SU-DHL-6 (cell line): ENCODE measurements around the gene PGRMC1.

ENCODE experiments used
- EZH2phosphoT487 ChIP-seq: fragments of 200-600 bp; sonication (generic), shearing (Covaris generic); conservative IDR thresholded peaks from 2 replicates; pipeline ENCODE4 v1.6.1; 2018; ENCODE audit warnings: mild to moderate bottlenecking, antibody characterized with exemption, low read length, moderate library complexity, mixed read lengths
- TF ChIP-seq, protein P1 (sequence below): fragments of 200-600 bp; sonication (generic); IDR thresholded peaks from one replicate; pipeline ENCODE4 v1.5.1; 2017; ENCODE audit warnings: antibody characterized with exemption, mild to moderate bottlenecking, low read length, moderate library complexity; ENCODE audit not compliant: insufficient read depth, poor library complexity, severe bottlenecking

DNA sequence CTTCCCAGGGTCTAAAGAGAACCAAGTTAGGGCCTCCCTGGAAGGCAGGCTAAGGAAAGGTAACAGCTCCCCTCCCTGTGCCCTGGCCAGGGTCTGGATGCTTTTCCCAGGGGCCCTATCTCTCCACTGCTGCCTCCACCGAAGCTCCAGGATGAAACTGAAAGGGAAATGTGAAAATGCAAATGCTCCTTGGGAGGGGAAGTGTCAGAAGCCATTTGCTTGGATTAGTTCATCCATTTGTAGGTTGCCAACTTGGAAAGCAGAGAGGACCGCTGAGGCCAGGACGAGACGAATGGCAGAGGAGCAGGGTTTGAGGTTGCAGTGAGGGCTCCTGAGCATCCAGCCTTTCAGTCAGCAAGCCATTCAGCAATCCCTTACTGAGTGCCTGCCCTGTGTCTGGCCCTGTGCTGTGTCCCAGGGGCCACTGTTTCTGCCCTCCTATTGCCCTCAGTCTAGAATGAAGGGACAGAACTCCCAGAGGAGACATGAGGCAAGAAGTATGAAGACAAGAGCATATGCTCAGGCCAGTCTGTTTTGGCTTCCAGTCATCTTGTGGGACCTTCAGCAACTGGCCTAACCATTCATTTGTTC lies 45.9 kb upstream of the PGRMC1 start:
- TF ChIP-seq, protein P1, sequence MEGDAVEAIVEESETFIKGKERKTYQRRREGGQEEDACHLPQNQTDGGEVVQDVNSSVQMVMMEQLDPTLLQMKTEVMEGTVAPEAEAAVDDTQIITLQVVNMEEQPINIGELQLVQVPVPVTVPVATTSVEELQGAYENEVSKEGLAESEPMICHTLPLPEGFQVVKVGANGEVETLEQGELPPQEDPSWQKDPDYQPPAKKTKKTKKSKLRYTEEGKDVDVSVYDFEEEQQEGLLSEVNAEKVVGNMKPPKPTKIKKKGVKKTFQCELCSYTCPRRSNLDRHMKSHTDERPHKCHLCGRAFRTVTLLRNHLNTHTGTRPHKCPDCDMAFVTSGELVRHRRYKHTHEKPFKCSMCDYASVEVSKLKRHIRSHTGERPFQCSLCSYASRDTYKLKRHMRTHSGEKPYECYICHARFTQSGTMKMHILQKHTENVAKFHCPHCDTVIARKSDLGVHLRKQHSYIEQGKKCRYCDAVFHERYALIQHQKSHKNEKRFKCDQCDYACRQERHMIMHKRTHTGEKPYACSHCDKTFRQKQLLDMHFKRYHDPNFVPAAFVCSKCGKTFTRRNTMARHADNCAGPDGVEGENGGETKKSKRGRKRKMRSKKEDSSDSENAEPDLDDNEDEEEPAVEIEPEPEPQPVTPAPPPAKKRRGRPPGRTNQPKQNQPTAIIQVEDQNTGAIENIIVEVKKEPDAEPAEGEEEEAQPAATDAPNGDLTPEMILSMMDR: no peak
- no peak for TF ChIP-seq EZH2phosphoT487
